Cerebellar cortex (tissue), 1 donor: ENCODE measurements around the gene HDAC4.

Source experiments
- DNase-seq: peaks from one replicate; pipeline ENCODE4 v3.0.0-alpha.2; 2015; ENCODE audit warnings: low spot score

The HDAC4 gene

GRCh38 chr2:239265681-239266433, 135.0 kb downstream of the HDAC4 start:
- no peak for DNase-seq

- no peak for DNase-seq
Observed at GRCh38 chr2:239264838-239265651, 135.8 kb downstream of the HDAC4 start.

- no peak for DNase-seq
Observed at GRCh38 chr2:239264492-239264837, 136.4 kb downstream of the HDAC4 start.

DNA sequence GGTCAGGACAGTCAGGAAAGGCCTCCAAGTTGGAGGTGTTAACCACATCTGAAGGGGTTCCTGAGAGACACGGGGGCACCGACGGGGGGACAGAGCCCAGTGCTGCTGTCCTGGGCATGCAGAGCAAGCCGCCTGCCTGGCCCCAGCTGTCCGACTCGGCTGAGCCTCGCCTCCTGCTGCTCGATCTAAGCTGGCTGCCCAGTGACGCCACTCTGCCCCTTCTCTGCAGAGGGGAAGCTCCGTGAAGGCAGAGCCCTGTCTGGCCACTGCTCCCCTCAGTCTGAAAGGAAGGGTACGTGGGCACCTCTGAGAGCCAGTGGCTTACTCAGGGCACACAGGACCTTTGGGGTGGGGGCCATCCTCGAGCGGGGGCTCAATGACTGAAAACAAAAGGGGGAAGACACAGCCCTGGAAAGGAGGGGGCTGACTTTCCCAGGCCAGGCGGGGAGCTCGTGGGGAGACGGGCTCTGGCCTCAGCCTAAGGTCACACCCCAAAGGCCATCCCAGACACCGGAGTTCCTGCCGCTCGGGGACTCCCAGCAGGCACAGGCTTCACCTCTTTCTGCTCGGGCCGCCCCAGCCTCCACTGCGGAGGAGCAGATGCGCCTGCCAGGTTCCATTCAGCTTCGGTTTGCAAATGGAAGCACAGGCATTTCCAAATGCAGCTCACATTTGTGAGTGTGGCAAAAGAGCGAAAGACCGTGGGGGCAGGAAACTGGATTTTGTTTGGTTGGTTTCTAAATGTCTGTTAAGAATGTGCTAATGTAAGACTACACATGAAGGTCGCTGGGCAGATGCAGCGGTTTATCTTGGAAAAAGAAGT, 136.9 kb downstream of the HDAC4 start:
- DNase-seq = peak; percentile 37

- no peak for DNase-seq
Observed at GRCh38 chr2:239263231-239263630, 137.6 kb downstream of the HDAC4 start.

GRCh38 chr2:239262484-239263230, 138.2 kb downstream of the HDAC4 start:
- no peak for DNase-seq

DNA sequence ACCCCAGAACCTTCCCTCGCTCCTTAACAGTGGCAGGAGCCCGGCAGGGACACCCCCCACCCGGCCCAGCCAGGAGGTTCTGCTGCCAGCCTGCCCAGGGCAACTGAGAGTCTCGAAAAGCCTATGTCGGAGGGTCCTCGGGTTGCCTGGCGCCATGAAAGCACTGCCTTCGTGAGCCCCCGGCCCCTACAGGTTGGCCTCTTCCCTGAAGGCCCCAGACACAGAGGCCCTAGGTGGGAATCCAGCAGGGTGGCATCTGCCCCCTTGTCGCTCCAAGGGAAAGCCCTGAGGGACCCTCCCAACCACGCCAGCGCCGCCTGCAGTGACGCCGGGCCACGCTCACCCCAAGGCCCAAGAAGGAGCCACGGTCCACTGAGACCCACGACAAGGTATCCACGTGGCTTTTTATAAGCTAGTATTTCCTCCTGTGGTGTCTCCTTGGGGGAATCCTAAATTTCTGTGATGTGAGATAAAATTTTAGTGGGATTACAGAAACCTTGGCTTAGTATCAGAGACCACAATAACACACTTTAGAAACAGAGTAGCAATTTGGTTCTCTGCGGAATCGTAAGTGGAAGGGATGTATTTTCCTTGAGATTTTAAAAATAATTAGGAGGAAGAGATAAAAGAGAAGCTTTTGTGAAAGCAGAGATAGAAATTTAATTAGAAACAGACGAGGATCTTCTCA, 138.9 kb downstream of the HDAC4 start:
- DNase-seq = no peak

GRCh38 chr2:239261356-239261755, 139.5 kb downstream of the HDAC4 start:
- DNase-seq = no peak

DNA sequence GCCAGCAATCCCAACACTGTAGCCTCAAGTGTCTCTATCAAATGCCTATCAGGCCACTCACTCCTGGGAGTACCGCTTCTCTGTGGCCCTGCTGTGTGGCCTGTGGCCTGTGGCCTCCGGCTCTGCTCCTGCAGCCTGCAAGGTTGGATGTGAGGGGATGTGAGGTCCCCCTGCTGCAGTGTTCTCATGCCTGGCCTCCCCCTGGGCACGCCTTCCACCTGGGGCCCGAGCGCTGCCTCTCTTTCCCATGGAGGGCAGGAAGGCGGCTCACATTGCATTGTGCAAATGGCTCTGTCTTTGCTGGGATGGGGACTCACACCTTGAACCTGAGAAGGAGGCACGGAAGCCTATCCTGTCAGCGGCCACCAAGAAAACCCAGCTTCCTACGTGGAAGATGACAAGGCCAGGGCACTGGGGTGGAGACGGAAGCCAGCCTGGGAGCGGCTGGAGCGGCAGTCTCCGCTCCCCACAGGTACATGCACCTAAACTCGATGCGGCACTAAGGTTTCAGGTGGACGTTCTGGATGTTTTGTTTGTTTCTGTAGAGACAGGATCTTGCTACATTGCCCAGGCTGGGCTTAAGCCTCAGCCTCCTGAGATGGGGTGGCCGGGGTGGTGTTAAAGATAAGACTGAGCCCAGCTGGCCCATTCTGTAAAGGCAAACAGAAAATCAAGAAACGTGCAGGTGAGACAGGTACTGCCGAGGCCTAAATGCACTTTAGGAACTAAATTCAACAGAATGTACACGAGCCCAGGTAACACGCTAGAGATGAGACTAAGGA, 140.1 kb downstream of the HDAC4 start:
- no peak for DNase-seq

DNA sequence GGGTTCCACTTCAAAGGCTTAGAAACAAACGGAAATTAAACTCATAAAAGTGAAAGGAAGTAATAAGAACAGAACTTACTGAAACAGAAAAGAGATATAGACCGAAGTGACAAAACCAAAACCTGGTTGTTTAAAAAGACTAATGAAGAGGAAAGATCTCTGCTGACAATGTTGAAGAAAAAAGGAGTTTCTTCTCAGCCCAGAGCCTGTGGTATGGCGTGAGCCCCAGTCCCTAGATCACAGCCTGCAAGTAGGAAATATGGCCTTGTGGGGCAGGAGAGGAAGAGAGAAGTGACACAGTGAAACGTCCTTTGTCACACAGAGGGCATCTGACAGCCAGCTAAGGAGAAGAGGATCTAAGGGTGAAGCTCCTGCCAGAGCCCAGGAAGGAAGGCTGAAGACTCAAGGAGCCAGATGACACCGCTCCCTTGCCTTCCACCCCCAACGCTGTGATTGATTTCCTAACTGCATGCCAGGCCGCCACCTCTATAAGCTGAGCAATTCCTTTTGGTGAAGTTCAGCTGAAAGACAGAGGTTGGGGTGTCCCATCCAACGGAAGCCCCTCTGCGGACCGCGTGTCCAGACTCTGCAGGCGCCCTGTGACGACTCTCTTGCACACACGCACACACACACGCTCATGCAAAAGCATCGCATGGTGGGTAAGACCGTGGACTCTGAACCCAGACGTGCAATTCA, 141.1 kb downstream of the HDAC4 start:
- no peak for DNase-seq

DNA sequence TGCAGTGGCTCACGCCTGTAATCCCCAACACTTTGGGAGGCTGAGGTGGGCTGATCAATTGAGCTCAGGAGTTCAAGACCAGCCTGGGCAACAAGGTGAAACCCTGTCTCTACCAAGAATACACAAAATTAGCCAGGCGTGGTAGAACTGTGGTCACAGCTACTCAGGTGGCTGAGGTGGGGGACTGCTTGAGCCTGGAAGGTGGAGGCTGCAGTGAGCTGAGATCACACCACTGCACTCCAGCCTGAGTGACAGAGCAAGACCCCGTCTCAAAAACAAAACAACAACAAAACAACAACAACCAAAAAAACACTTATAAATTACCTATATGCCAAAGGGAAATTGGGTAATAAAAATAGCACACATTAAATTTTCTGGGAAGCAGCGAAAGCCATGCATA, 141.6 kb downstream of the HDAC4 start:
- no peak for DNase-seq

DNA sequence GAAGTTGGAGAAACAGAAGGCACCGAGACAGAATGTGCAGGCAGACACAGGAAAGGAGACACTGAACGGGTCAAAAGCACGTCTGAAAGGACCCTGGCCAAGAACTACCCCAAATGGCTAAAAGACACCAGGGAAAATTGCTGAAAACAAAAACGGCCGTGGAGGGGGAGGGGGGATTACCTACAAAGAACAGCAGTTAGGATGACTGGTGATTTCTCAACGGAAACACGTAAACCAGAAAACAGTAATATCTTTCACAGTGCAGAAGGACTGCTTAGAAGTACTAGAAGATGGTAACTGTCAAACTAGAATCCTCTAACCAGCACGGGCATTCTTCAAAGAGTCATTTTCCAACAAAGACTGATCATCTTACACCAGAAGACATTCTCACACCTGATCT, 142.6 kb downstream of the HDAC4 start:
- DNase-seq = no peak

DNA sequence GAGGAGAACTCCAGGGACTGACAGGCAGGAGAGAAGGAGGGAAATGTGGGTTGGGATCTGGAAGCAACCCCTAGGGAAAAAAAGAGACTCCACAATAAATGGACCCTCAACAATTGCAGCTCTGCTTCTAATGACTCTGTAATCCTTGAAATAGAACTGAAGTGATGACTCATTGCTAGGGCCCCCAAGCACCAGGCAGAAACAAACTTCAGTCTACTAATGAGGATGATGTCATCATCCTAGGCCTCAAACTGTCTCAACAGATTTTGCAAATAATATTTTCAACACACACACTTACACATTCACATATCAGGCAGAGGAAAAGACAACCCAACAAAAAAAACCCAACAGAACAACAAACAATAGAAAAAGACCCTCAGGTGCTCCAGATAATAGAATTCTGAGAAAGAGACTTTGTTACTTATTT, 143.3 kb downstream of the HDAC4 start:
- no peak for DNase-seq

DNA sequence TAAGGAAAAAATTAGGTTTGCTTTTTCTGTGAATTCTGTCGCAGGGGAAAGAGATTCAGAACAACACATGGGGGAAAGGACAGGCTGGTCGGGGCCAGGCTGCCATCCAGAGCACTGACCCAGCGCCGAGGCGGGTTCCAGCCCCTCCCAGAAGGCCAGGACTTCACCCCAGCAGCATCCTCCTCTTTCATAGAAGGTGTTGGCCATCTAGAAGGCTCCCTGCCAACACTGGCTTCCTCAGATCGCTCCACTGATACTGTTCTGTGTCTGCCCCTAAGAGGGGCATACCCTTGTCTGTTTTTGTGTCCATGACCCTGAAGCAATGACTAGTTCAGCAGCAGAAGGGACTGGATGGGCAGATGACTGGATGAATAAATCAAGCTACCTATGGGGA, 144.5 kb downstream of the HDAC4 start:
- no peak for DNase-seq

- DNase-seq = no peak
Observed at GRCh38 chr2:239255628-239256349, 145.0 kb downstream of the HDAC4 start.

- no peak for DNase-seq
Observed at GRCh38 chr2:239255218-239255617, 145.6 kb downstream of the HDAC4 start.

GRCh38 chr2:239253701-239254436, 147.0 kb downstream of the HDAC4 start:
- no peak for DNase-seq

- DNase-seq = peak; percentile 35
Observed at GRCh38 chr2:239253264-239253663, 147.6 kb downstream of the HDAC4 start.
